HT-29 (cell line): ENCODE results near the gene NAALADL2. TPM values are rescaled to one million over a fixed set of nuclear protein-coding genes. Genes with fewer than 3 reads are reported as not detected.
A peak's percentile ranks its signal among the peaks of the same experiment; 100 is the strongest.

Experiments used
- DNase-seq: peaks from one replicate; pipeline ENCODE4 v3.0.0-alpha.2; 2015; ENCODE audit warnings: low spot score
- total RNA-seq: library from RNA; depleted of rRNA; stranded (reverse); fragments of >200 nt; shearing (Covaris generic); gene quantifications from 2 replicates; pipeline ENCODE4 v1.2.3, GENCODE V29; 2014

Gene NAALADL2
- total RNA-seq, 1 experiment from 2014 or later = 9.4 TPM

DNA sequence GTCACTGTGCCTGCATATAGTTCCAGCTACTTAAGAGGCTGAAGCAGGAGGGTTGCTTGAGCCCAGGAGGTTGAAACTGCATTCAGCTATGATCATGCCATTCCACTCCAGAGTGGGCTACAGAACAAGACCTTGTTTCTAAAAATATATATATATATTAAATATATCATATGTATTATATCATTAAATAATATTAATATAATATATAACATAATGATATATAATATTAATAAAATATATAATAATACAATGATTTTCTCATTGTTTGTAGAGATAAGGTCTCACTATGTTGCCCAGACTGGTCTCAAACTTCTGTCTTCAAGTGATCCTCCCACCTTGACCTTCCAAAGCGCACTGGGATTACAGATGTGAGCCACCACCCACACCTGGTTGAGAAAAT is 101.8 kb downstream of the NAALADL2 start:
- DNase-seq = no peak

DNA sequence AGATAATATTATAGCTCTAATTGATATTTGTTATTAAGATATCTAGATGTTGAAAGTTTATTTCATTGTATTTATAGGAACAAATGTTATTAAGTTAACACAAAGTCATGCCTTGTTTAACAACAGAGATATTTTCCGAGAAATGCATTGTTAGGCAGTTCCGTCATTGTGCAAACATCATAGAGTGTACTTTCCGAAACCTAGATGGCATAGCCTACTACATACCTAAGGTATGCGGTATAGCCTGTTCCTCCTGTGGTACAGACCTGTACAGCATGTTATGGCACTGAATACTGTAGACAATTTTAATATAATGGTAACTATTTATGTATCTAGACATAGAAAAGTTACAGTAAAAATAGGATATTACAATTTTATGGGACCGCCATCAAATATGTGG is 114.3 kb downstream of the NAALADL2 start:
- DNase-seq = peak; percentile 17

DNA sequence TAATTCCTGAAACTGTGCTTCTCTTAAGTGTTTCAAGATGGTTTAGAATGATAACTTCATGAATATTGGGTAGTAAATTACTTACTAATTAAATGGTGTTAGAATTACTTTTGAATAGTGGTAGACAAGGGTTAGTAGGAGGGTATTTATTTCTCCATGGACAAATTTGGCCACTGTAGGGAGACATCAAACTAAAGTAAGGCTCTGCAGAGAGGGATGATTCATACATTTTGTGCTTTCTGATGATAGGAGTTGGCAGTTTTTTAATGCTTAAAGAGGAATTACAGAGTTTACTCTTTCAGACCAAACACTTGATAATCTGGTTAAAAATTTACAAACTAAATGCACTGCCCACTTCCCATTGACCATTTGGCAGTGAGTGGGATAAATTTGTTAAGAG is 127.6 kb downstream of the NAALADL2 start:
- DNase-seq = peak; percentile 8

GRCh38 chr3:175001091-175001490 is 142.0 kb downstream of the NAALADL2 start:
- no peak for DNase-seq

GRCh38 chr3:175002732-175003143 is 143.6 kb downstream of the NAALADL2 start:
- no peak for DNase-seq

- no peak for DNase-seq
These were observed 144.5 kb downstream of the NAALADL2 start for GRCh38 chr3:175003590-175003989.

DNA sequence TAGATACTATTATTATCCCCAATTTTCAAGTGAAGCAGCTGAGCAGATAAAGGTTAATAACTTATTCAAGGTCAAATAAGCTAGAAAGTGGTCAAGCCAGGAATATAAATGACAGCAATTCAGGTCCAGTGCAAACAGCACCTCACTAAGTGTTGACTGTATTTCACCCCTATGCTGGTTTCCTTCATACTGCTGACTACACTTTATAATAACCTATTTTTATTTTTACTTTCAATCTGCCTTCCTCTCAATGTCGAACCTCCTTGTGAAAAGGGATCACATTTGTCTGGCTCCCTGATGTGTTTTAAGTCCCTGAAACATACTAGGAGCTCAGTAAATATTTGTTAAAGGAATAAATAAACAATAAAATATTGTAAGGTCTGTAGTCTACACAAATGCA is 146.1 kb downstream of the NAALADL2 start:
- no peak for DNase-seq

- peak; percentile 5 for DNase-seq
These were observed 146.7 kb downstream of the NAALADL2 start for GRCh38 chr3:175005881-175006280.

DNA sequence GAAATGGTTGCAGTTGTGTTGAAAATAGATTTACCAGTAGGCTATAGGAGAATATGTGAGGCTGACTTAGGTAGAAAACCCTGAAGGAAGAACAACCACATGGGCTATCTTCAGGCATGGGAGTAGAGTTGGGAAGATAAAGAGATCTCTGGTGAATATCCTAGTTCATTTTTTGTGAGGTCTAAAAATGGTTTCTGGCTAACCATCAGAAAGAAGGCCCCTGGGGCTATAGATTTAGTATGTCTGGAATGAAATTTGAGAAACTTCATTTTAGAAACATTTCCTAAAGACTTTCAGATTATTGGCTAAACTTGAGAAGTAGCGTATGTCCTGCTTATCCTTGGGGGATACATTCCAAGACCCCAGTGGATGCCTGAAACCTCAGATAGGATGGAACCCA is 148.2 kb downstream of the NAALADL2 start:
- DNase-seq = no peak

DNA sequence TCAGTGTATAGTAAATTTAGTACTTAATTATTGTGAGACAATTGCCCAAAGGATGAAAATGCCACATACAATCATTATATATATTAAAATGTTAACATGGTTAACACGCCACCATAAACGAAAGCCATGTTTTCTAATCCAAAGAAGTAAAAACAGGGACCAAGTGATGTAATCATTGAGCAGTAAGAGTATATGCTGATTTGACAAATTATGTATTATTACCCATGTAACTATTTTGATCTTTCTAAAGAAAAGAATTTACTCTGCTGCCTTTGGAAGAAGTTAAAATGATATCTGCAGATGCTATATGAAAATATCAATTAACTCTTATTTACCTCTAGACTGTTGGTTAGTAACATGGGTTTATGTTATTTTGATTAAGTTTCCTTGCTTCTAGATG is 150.2 kb downstream of the NAALADL2 start:
- DNase-seq = no peak

GRCh38 chr3:175015056-175015635 is 156.0 kb downstream of the NAALADL2 start:
- no peak for DNase-seq

GRCh38 chr3:175018946-175019727 is 160.0 kb downstream of the NAALADL2 start:
- DNase-seq = no peak

DNA sequence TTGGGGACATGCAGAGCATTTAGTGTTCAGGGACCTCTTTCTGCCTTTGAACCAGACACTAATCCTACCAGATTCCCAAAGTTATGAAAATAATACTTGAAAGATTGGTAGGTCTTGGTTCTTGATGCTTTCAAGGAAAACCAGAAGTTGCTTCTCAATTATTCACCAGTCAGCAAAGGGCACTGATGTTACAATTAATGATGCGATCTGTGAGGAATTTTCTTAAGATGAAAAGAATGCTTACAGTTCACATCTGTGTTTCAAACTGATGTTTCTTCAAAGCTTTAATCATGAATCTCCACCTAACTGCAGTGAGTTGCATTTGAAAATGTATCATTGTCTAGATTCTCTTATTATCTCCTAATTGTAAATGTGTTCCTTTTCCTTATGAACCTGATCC is 161.0 kb downstream of the NAALADL2 start:
- no peak for DNase-seq

DNA sequence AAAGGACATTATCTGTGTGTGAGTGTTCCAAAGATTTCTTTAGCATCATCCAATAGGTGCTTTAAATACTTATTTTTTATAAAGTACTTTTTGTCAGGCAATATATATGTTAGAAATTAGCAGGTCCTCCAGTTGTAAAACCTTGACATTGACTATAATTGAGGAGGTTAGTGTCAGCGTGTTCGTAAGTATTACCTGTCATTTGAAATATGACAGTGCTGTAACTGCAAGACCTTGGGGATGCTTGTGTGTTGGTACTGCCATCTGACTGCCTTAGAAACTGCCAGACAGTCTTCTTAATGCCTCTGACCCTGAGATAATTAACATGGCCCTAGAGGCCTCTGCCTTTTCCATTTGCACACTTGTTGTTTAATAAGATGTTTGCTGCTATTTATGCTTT is 170.7 kb downstream of the NAALADL2 start:
- no peak for DNase-seq

- DNase-seq = no peak
These were observed 180.7 kb downstream of the NAALADL2 start for GRCh38 chr3:175039875-175040274.

- DNase-seq = no peak
These were observed 182.2 kb downstream of the NAALADL2 start for GRCh38 chr3:175041369-175041768.

DNA sequence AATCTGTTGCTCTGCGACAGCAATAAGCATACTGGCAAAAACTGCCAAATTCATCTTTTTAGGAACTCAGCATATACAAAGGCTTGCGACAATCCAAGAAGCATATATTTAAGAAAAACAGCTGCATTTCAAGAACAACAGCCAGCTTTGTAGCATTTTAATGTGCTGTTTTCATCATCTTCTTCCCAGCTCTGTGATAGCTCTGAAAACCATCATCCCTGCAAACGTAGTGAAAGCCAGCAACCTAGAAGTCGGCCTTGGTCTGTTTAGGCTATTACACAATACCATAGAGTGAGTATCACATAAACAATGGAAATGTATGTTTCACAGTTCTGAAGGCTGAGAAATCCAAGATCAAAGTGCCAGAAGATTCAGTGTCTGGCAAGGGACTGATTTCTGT is 187.5 kb downstream of the NAALADL2 start:
- DNase-seq = no peak

DNA sequence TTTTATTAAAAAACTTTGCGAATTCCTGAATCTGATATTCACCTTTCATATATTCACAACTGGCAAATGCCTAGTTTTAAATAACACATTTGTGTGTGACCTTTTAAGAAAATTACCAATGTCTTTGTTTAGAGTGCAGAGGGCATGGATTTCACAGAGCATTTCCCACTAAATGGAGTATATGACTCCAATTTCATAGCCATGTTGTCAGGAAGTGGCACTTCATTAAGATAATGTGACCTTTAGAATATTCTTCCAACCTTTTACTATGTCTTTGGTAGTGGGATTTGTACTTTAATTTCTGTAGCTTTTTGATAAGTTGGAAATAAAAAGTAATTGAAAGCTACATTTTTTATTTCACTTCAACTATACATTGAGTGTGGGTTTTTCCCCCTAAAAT is 188.7 kb downstream of the NAALADL2 start:
- no peak for DNase-seq

DNA sequence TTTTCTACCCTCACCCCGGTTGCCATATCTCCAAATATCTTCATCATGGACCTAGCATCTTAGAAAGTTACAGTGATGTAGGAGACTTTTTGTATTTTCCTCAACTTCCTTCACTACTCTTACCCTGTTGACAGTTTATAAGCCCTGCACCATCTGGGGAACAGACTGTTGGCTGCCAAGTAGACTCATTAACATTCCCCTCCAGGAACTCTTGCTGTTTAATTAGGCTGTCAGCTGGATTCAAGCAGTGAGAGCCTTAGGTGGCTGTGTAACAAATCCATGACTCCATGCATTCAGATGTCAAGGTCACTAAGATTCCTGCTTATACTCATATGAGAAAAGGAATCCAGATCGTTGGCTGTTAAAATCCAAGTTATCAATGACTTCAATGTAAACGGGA is 198.3 kb downstream of the NAALADL2 start:
- no peak for DNase-seq

DNA sequence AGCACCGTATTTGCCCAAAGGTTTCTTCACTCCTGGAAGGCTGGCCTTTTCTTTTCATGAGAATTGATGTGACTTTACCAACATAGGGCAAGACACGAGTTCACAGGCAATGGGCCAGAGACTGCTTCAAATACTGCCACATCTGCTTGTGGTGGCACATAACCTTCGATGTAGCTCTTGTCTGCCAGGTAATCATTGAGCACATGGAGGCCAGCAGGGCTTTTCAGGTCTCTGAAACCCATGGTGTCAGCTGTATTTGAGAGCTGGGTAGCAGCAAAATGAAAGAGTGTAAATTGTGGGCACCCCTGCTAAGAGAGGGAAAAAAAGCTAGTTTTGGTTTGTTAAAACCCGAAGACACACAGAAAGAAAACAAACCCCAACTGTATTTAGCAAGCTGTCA is 200.7 kb downstream of the NAALADL2 start:
- no peak for DNase-seq

GRCh38 chr3:175065497-175065896 is 206.4 kb downstream of the NAALADL2 start:
- no peak for DNase-seq

- DNase-seq = no peak
These were observed 207.7 kb downstream of the NAALADL2 start for GRCh38 chr3:175066617-175067415.

DNA sequence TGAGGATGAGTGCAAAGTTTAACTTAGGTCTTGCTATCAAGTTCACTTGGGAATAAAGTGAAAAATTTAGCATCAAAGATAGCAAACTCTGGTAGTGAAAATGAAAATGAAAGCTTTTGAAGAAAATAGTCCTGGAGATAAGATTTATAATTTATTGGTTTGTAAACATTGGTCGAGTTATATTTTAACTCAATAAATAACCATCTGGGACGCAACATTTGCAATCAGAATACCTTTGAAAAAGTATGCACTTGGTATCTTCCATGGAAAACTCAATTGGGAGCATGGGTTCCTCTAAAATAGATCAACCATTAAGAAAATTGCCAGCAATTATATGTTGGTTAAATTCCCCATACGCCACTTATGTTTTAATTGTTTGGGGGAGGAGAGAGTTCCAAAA is 209.5 kb downstream of the NAALADL2 start:
- peak; percentile 31 for DNase-seq
